PC-3 (cell line): ENCODE results near the gene NEK8.

Experiments used
- CTCF ChIP-seq: fragments of 300-600 bp; sonication (generic); conservative IDR thresholded peaks from 2 replicates; pipeline ENCODE4 v1.5.1; 2017; ENCODE audit warnings: antibody characterized with exemption, low read depth, mild to moderate bottlenecking, low read length
- EZH2 ChIP-seq: fragments of 300-600 bp; sonication (generic); IDR thresholded peaks from one replicate; pipeline ENCODE4 v1.6.1; 2017; ENCODE audit warnings: antibody characterized with exemption, mild to moderate bottlenecking, low read length; ENCODE audit not compliant: unreplicated experiment

DNA sequence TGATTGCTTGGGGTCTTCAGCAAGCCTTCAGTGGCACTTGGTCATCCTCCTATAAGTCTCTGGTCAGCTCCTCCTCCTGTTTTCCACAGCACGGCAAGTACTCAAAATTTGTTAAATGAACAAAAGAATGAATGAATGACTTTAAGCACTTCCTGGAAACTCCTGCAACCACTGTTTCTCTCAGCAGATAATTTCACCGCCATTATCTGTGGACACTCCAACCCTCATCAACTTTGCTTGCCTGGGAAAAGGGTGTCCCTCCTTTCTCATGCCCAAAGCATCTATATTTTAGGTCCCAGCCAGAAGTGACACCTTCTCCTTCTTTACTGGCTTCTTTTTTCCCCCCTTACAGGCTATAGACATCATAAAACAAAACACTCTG, 21.3 kb upstream of the NEK8 start:
- no peak for TF ChIP-seq CTCF
- no peak for TF ChIP-seq EZH2
